CD14-positive monocyte (primary cell): ENCODE results near the gene PITPNB. TPM values are rescaled to one million over a fixed set of nuclear protein-coding genes. Genes with fewer than 3 reads are reported as not detected.

Experiments used
- DNase-seq, 3 donors: peaks; one replicate each; pipeline ENCODE4 v3.0.0-alpha.2; 2011 to 2022
- H2AFZ ChIP-seq: 2 replicates; pipeline ENCODE4 v1.6.0; 2012; ENCODE audit warnings: mild to moderate bottlenecking, low read depth, low read length, inconsistent platforms; ENCODE audit not compliant: insufficient read depth, poor library complexity, severe bottlenecking
- H3K27ac ChIP-seq, 2 donors: 1 replicate in 1 of 2; 2 replicates in 1 of 2; pipeline ENCODE4 v1.5.1; 2012 to 2013; ENCODE audit warnings: low read length in 2 of 2, control low read depth in 1 of 2, inconsistent platforms in 1 of 2, low read depth in 1 of 2, mild to moderate bottlenecking in 1 of 2
- H3K27me3 ChIP-seq, 2 donors: one replicate each; pipeline versions ENCODE4 v1.6.0 to v1.6.1; 2011 to 2013; ENCODE audit warnings: low read length in 2 of 2; ENCODE audit not compliant: control insufficient read depth in 2 of 2, insufficient read depth in 2 of 2
- H3K36me3 ChIP-seq, 2 donors: replicated peaks in 1 of 2; 1 replicate in 1 of 2; 2 replicates in 1 of 2; pipeline versions ENCODE4 v1.5.1 to v1.6.1; 2012 to 2013; ENCODE audit warnings: low read length in 2 of 2, control low read depth in 1 of 2, inconsistent platforms in 1 of 2, mild to moderate bottlenecking in 1 of 2; ENCODE audit not compliant: insufficient read depth in 2 of 2, control insufficient read depth in 1 of 2
- H3K4me1 ChIP-seq, 2 donors: 1 replicate in 1 of 2; 2 replicates in 1 of 2; pipeline versions ENCODE4 v1.5.1 to v1.6.1; 2012 to 2013; ENCODE audit warnings: low read length in 2 of 2, control low read depth in 1 of 2, inconsistent platforms in 1 of 2, mild to moderate bottlenecking in 1 of 2, moderate library complexity in 1 of 2; ENCODE audit not compliant: insufficient read depth in 2 of 2, control insufficient read depth in 1 of 2
- H3K4me2 ChIP-seq: replicated peaks from 2 replicates; pipeline ENCODE3; 2012; ENCODE audit warnings: low read length, moderate library complexity, mild to moderate bottlenecking; ENCODE audit not compliant: poor library complexity, severe bottlenecking; ENCODE audit errors: extremely low read depth
- H3K4me3 ChIP-seq, 3 experiments: fragments of 200-600 bp in 1 of 3; sonication (generic) in 1 of 3; replicated peaks in 1 of 3; 1 replicate in 2 of 3; 2 replicates in 1 of 3; pipeline ENCODE4 v1.5.1; 2011 to 2013; ENCODE audit warnings: low read length in 3 of 3, mild to moderate bottlenecking in 3 of 3, control low read depth in 2 of 3, low read depth in 2 of 3, inconsistent platforms in 1 of 3, moderate library complexity in 1 of 3
- H3K79me2 ChIP-seq: 2 replicates; pipeline ENCODE4 v1.6.0; 2012; ENCODE audit warnings: mild to moderate bottlenecking, control low read depth, inconsistent platforms, low read length, moderate library complexity; ENCODE audit not compliant: insufficient read depth
- H3K9ac ChIP-seq: 2 replicates; pipeline ENCODE4 v1.6.0; 2017; ENCODE audit warnings: low read length, mild to moderate bottlenecking; ENCODE audit not compliant: insufficient read depth, poor library complexity, severe bottlenecking
- H3K9me3 ChIP-seq, 2 donors: replicated peaks in 1 of 2; 1 replicate in 1 of 2; 2 replicates in 1 of 2; pipeline versions ENCODE4 v1.5.1 to v1.6.1; 2012 to 2013; ENCODE audit warnings: low read length in 2 of 2, control low read depth in 1 of 2; ENCODE audit not compliant: control insufficient read depth in 1 of 2, insufficient read depth in 1 of 2
- H4K20me1 ChIP-seq: 2 replicates; pipeline ENCODE4 v1.6.0; 2012; ENCODE audit warnings: mild to moderate bottlenecking, low read length, control low read depth, moderate library complexity; ENCODE audit not compliant: insufficient read depth
- H3K27ac Mint-ChIP-seq, 7 donors: one replicate each; pipeline ENCODE4 v1.8.0; 2020; ENCODE audit warnings: mild to moderate bottlenecking in 7 of 7, mixed read lengths in 7 of 7, moderate library complexity in 6 of 7, inconsistent platforms in 2 of 7
- H3K27me3 Mint-ChIP-seq, 3 donors: one replicate each; pipeline ENCODE4 v1.8.0; 2021 to 2022; ENCODE audit warnings: low read depth in 3 of 3, mild to moderate bottlenecking in 3 of 3, mixed read lengths in 3 of 3, moderate library complexity in 3 of 3, inconsistent platforms in 1 of 3
- H3K36me3 Mint-ChIP-seq, 2 donors: one replicate each; pipeline ENCODE4 v1.8.0; 2020; ENCODE audit warnings: mixed read lengths in 2 of 2, inconsistent platforms in 1 of 2, mild to moderate bottlenecking in 1 of 2
- H3K4me1 Mint-ChIP-seq: one replicate; pipeline ENCODE4 v1.8.0; 2020; ENCODE audit warnings: mild to moderate bottlenecking, mixed read lengths
- H3K4me3 Mint-ChIP-seq, 2 donors: one replicate each; pipeline ENCODE4 v1.8.0; 2020; ENCODE audit warnings: mild to moderate bottlenecking in 2 of 2, mixed read lengths in 2 of 2, moderate library complexity in 1 of 2
- H3K9me3 Mint-ChIP-seq, 7 donors: one replicate each; pipeline ENCODE4 v1.8.0; 2020 to 2022; ENCODE audit warnings: mixed read lengths in 7 of 7, mild to moderate bottlenecking in 6 of 7, moderate library complexity in 6 of 7, inconsistent platforms in 2 of 7
- CTCF ChIP-seq: fragments of 200-600 bp; IDR thresholded peaks from one replicate; pipeline ENCODE4 v1.8.0; 2022; ENCODE audit warnings: antibody characterized with exemption, mild to moderate bottlenecking
- WGBS: methylation state at CpG from one replicate; pipeline ENCODE4 v1.1.5; 2013; ENCODE audit warnings: missing lambda C conversion rate; ENCODE audit not compliant: insufficient coverage; 5-methylcytosine and 5-hydroxymethylcytosine counted together
- intact Hi-C, 2 donors: fragments of 100-400 bp; cut with micrococcal nuclease; formaldehyde crosslinking; loops; one replicate each; pipeline versions ENCODE4 v1.15.0 to v1.15.1; 2023
- polyA plus RNA-seq, 3 donors: library from polyadenylated mRNA; depleted of rRNA in 1 of 3; unstranded in 2 of 3; stranded (reverse) in 1 of 3; fragments of 300-500 nt in 2 of 3; fragments of >200 nt in 1 of 3; fragmentation: Illumina TruSeq in 2 of 3; gene quantifications; 1 replicate in 2 of 3; 2 replicates in 1 of 3; pipeline ENCODE4 v1.2.3, GENCODE V29; 2012 to 2021

PITPNB gene
- polyA plus RNA-seq, 3 donors: 19.2 to 29.1 (median 25.2) TPM

GRCh38 chr22:27872488-27872887 is 46.6 kb downstream of the PITPNB start:
- Histone ChIP-seq H3K9me3 (no peaks in the 10 kb centered on the region), H3K79me2 (peaks cover 5% of the 10 kb centered on the region), H3K27me3 (no peaks in the 10 kb centered on the region), H3K4me1 (no peaks in the 10 kb centered on the region), H3K9ac (no peak overlapping the region), H3K27ac (no peak overlapping the region), H3K4me2 (no peak overlapping the region), H3K36me3 (peaks cover 42 to 95% of the 10 kb centered on the region in 2 donors), H2AFZ (no peak overlapping the region), H3K4me3 (no peak overlapping the region), H4K20me1 (peaks cover 3% of the 10 kb centered on the region)
- no CpG with 5 or more reads among the region's 1 CpG for WGBS
- no peak for DNase-seq
- Mint-ChIP-seq H3K27me3 (no peaks in the 10 kb centered on the region), H3K36me3 (peaks cover 64 to 76% of the 10 kb centered on the region in 2 donors), H3K9me3 (peaks cover 0 to 7% (median 0%) of the 10 kb centered on the region in 7 donors), H3K4me1 (peaks cover 2% of the 10 kb centered on the region), H3K27ac (peak overlapping the region in 1 of 7 donors; percentile 8), H3K4me3 (no peak overlapping the region)
- TF ChIP-seq CTCF: no peak
- intact Hi-C loops: no loop called here

GRCh38 chr22:27871306-27872014 is 47.6 kb downstream of the PITPNB start:
- Histone ChIP-seq H4K20me1 (peaks cover 11% of the 10 kb centered on the region), H3K36me3 (peaks cover 43 to 93% of the 10 kb centered on the region in 2 donors), H3K4me2 (no peak overlapping the region), H3K9me3 (no peaks in the 10 kb centered on the region), H3K27me3 (no peaks in the 10 kb centered on the region), H3K9ac (no peak overlapping the region), H2AFZ (no peak overlapping the region), H3K4me1 (peaks cover 3 to 8% of the 10 kb centered on the region in 2 donors), H3K79me2 (peaks cover 5% of the 10 kb centered on the region), H3K4me3 (no peak overlapping the region), H3K27ac (no peak overlapping the region)
- Mint-ChIP-seq H3K36me3 (peaks cover 70 to 81% of the 10 kb centered on the region in 2 donors), H3K9me3 (peaks cover 0 to 7% (median 0%) of the 10 kb centered on the region in 7 donors), H3K27ac (peak overlapping the region in 2 of 7 donors; percentile 12 to 31), H3K27me3 (no peaks in the 10 kb centered on the region), H3K4me3 (no peak overlapping the region), H3K4me1 (peaks cover 10% of the 10 kb centered on the region)
- no peak for TF ChIP-seq CTCF
- intact Hi-C loops: no loop called here
- DNase-seq: no peak
- 73% methylated on average over 2 of the region's 2 CpGs for WGBS
